ENCODE measurements around the gene CUL9.

Gene CUL9

DNA sequence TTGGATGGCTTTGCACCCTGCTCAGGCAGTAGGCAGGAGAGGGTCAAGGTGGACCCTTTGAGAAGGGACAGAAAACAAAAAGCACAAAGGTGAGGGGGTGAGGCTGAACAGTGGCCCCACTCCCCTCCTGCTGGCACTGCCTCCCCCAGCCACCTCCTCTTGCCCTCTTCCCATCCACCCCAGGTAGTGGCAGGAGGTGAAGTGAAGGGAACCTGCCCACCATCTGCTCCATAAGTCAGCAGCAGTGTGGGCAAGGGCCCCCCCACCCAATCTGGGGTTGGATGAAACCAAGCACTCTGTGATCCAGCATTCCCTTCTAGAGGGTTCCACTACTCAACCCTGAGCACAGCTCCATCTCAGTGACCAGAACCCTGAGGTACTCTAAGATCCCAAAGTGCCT, 89.9 kb downstream of the CUL9 start:
- DNase-seq (ENCODE audit: low read depth in 2 of 2) = no peak

DNA sequence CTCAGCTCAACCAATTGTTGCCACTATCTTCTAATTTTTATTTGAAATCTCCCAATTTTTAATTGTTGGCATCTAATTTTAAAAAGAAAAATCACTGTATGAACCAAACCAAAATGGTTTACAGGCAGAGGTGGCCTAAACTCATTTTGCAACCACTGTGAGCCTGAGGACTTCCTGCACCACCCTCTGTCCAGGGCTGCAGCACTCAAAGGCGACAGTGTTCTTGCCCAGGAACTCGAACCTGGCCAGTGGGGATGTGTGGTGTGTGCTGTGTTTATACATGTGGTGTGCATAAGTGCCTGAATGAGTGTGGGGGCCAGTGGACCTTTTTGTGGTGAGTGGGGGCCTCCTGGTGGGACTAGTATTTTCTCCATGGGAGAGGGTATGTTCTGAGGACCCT, 91.7 kb downstream of the CUL9 start:
- no peak for DNase-seq (ENCODE audit: low read depth in 2 of 2)

Measured in stimulated activated CD8-positive, alpha-beta memory T cell treated with anti-CD3 and anti-CD28 coated beads, Interleukin-7, amount 100 ng/mL, for 4 hours (primary cell).